ENCODE measurements around the gene OR51E2. TPM values are rescaled to one million over a fixed set of nuclear protein-coding genes. Genes with fewer than 3 reads are reported as not detected.
"Not testable (repeated sequence)": the region's sequence is repeated elsewhere in the genome, so short reads cannot be mapped to it uniquely, and the experiment has no call there.

The OR51E2 gene
- total and polyA plus RNA-seq, 2 donors (not counting 1 experiment from before 2014, with no cell fraction given), result not detected

GRCh38 chr11:4727171-4727570, 29.5 kb upstream of the OR51E2 start:
- Histone ChIP-seq H3K4me2 (replicated peaks; ENCODE audit: low read depth, low read length, poor library complexity, severe bottlenecking) (no peak overlapping the region), H3K9me3 (ENCODE audit: control extremely low read depth in 1 of 3, control insufficient read depth in 2 of 3, insufficient read depth in 1 of 3, low read length in 2 of 3) (peaks cover 0 to 5% (median 0%) of the 10 kb centered on the region in 3 donors), H3K36me3 (replicated peaks in 1 of 2; ENCODE audit: control extremely low read depth in 1 of 2, control insufficient read depth in 1 of 2, extremely low read depth in 1 of 2, insufficient read depth in 2 of 2, low read length in 1 of 2) (no peaks in the 10 kb centered on the region), H3K27me3 (replicated peaks in 1 of 4; ENCODE audit: control extremely low read depth in 1 of 4, control insufficient read depth in 3 of 4, insufficient read depth in 4 of 4, low read length in 3 of 4) (no peaks in the 10 kb centered on the region), H3K79me2 (ENCODE audit: control insufficient read depth, insufficient read depth, low read length) (no peaks in the 10 kb centered on the region), H2AFZ (ENCODE audit: insufficient read depth, low read depth, low read length, poor library complexity, severe bottlenecking) (no peak overlapping the region), H3K4me3 (ENCODE audit: control extremely low read depth in 1 of 5, extremely low read depth in 1 of 5, insufficient read depth in 1 of 5, low read depth in 2 of 5, low read length in 4 of 5) (no peak overlapping the region), H3K9ac (ENCODE audit: low read length) (no peak overlapping the region), H4K20me1 (ENCODE audit: control insufficient read depth, insufficient read depth, low read length, poor library complexity, severe bottlenecking) (no peaks in the 10 kb centered on the region), H3K4me1 (ENCODE audit: control insufficient read depth in 2 of 2, insufficient read depth in 2 of 2, low read length in 2 of 2) (no peaks in the 10 kb centered on the region), H3K27ac (ENCODE audit: low read length in 2 of 2) (no peak overlapping the region)
- Mint-ChIP-seq H3K9me3 (ENCODE audit: insufficient read depth) (no peaks in the 10 kb centered on the region), H3K27me3 (peaks cover 9% of the 10 kb centered on the region), H3K4me3 (no peak overlapping the region), H3K27ac (no peak overlapping the region), H3K4me1 (no peaks in the 10 kb centered on the region)
- ATAC-seq (ENCODE audit: low read depth) (no peak), DNase-seq (no peak)
- no peak for TF ChIP-seq CTCF (IDR thresholded peaks at IDR 0.05)
- TF ChIP-seq EZH2 (IDR thresholded peaks at IDR 0.05; ENCODE audit: borderline replicate concordance, insufficient read depth, low read depth, low read length, poor library complexity, severe bottlenecking), result no peak
- intact Hi-C loops (cut with micrococcal nuclease), result no loop called here
- CTCF ChIA-PET, result no interaction called here
- POLR2A ChIA-PET, result no interaction called here
- no CpG with 5 or more reads among the region's 2 CpGs for WGBS (ENCODE audit: insufficient coverage)

GRCh38 chr11:4722616-4723534, 25.2 kb upstream of the OR51E2 start:
- H3K27ac ChIP-seq (ENCODE audit: low read length in 2 of 2); intact Hi-C loops (cut with micrococcal nuclease); H3K9me3 Mint-ChIP-seq (ENCODE audit: insufficient read depth); H4K20me1 ChIP-seq (ENCODE audit: control insufficient read depth, insufficient read depth, low read length, poor library complexity, severe bottlenecking); H3K4me3 ChIP-seq (ENCODE audit: control extremely low read depth in 1 of 5, extremely low read depth in 1 of 5, insufficient read depth in 1 of 5, low read depth in 2 of 5, low read length in 4 of 5); H3K9ac ChIP-seq (ENCODE audit: low read length); CTCF ChIA-PET; H3K27me3 ChIP-seq (replicated peaks in 1 of 4; ENCODE audit: control extremely low read depth in 1 of 4, control insufficient read depth in 3 of 4, insufficient read depth in 4 of 4, low read length in 3 of 4); H3K4me3 Mint-ChIP-seq; ATAC-seq (ENCODE audit: low read depth); H3K4me2 ChIP-seq (replicated peaks; ENCODE audit: low read depth, low read length, poor library complexity, severe bottlenecking); H3K9me3 ChIP-seq (ENCODE audit: control extremely low read depth in 1 of 3, control insufficient read depth in 2 of 3, insufficient read depth in 1 of 3, low read length in 2 of 3); H3K4me1 Mint-ChIP-seq; H3K27ac Mint-ChIP-seq; DNase-seq; H3K4me1 ChIP-seq (ENCODE audit: control insufficient read depth in 2 of 2, insufficient read depth in 2 of 2, low read length in 2 of 2); POLR2A ChIA-PET; H3K79me2 ChIP-seq (ENCODE audit: control insufficient read depth, insufficient read depth, low read length); H3K36me3 ChIP-seq (replicated peaks in 1 of 2; ENCODE audit: control extremely low read depth in 1 of 2, control insufficient read depth in 1 of 2, extremely low read depth in 1 of 2, insufficient read depth in 2 of 2, low read length in 1 of 2); H2AFZ ChIP-seq (ENCODE audit: insufficient read depth, low read depth, low read length, poor library complexity, severe bottlenecking): not testable (repeated sequence)
- H3K27me3 Mint-ChIP-seq, result peaks cover 17% of the 10 kb centered on the region
- 93% methylated on average over 33 of the region's 33 CpGs for WGBS (ENCODE audit: insufficient coverage)
